GM12891 (cell line): Measurements from ENCODE around the gene ACOT13.
"Not testable (repeated sequence)": the region's sequence is repeated elsewhere in the genome, so short reads cannot be mapped to it uniquely, and the experiment has no call there.

Source experiments
- DNase-seq: peaks from one replicate; pipeline ENCODE4 v3.0.0; 2011; ENCODE audit warnings: low spot score; ENCODE audit not compliant: insufficient read length
- FAIRE-seq: peaks from 2 replicates; lab custom pipeline; 2011; peaks lifted over from hg19 to GRCh38; lab: Jason Lieb, UNC
- PAX5 ChIP-seq: IDR thresholded peaks from 2 replicates; pipeline ENCODE4 v1.6.1; 2011; ENCODE audit warnings: low read length, moderate library complexity, mild to moderate bottlenecking; ENCODE audit not compliant: insufficient read depth, severe bottlenecking
- POLR2A ChIP-seq: IDR thresholded peaks from 2 replicates; pipeline ENCODE4 v1.6.1; 2011; ENCODE audit warnings: low read depth, low read length, control low read depth
- POLR2AphosphoS5 ChIP-seq: IDR thresholded peaks from 2 replicates; pipeline ENCODE4 v1.6.1; 2011; ENCODE audit warnings: low read depth, low read length, control low read depth
- POU2F2 ChIP-seq: IDR thresholded peaks from 2 replicates; pipeline ENCODE4 v1.6.1; 2011; ENCODE audit warnings: low read depth, mild to moderate bottlenecking, control low read depth, low read length, moderate library complexity
- SPI1 ChIP-seq: IDR thresholded peaks from 2 replicates; pipeline ENCODE4 v1.6.1; 2011; ENCODE audit warnings: low read depth, low read length, control low read depth
- TAF1 ChIP-seq: IDR thresholded peaks from 2 replicates; pipeline ENCODE4 v1.6.1; 2011; ENCODE audit warnings: low read depth, low read length, control low read depth

Gene ACOT13

DNA sequence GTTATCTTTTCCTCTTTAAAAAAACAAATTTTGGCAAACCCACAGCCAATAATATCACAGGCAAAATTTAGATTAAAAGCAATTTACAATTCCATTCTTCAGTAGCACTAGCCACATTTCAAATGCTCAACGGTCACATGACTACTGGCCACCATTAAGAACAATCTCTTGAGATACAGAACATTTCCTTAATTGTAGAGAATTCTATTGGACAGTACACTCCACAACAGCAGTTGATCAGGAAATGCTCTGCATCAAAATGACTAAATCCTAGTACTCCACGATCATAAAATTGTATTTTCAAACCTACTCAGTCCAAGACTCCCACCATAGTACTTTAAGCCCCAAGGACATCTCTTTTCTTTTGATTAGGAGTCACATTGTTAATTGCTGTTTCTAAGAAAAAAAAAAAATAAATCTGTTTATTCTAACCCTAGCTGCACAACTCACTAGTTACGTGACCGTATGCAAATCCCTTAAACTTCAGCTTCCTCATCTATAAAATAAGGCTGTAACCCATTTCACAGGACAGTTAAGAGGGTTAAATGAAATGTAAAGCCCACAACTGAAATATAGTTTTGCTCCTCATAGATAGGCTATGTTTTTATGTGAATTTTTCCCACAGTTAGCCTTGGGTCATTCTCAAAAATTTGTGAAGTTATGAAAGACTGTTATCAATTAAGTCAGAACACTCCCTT lies 42.3 kb downstream of the ACOT13 start:
- no peak for TF ChIP-seq POU2F2
- peak; percentile 57; the same call in 1 of the 2 replicates for TF ChIP-seq POLR2A
- no peak for DNase-seq
- peak; percentile 58 for FAIRE-seq

DNA sequence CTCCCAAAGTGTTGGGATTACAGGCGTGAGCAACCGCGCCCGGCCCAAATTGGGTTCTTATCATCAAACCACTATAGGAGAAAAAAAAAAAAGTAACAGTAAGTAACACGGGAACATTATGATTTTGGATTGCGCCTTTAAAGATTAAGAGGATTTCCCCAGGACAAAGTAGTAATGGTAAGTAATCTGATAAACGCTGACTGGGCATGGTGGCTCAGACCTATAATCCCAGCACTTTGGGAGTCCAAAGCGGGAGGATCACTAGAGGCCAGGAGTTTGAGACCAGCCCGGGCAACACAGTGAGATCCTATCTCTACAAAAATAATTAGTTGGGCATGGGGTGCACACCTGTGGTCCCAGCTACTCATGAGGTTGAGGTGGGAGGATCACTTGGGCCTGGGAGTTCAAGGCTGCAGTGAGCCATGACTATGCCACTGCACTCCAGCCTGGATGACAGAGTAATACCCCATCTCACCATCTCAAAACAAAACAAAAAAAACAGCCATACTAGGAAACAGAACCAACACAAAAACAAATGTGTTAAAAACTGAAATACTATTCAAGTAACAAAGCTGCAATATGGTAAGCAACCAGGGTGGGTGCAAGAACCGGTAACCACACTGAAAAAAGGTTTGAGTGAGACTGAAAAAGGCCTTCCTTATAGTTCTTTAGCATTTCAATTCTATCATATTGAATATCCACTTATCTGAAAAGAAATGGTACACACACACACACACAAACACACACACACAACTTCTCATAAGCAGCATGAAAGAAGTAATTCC lies 43.8 kb downstream of the ACOT13 start:
- DNase-seq (no peak), FAIRE-seq (no peak)
- TF ChIP-seq SPI1 (no peak), PAX5 (no peak), POU2F2 (no peak), POLR2A (no peak), POLR2AphosphoS5 (no peak), TAF1 (no peak)

DNA sequence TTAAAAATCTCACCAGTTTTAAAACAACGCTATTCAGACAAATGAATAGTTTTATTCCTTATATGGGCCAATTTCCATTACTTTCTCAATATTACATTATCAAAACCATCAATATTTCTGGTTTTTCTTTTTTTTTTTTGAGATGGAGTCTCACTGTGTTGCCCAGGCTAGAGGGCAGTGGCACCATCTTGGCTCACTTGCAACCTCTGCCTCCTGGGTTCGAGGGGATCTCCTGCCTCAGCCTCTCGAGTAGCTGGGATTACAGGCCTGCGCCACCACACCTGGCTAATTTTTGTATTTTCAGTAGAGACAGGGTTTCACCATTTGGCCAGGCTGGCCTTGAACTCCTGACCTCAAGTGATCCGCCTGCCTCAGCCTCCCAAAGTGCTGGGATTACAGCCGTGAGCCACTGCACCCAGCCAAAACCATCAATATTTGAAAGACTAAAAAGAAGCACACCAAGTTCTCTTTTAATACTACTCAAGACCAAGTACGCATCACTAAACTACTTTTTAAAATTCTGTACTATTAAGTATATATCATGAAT lies 49.8 kb downstream of the ACOT13 start:
- not testable (repeated sequence) for FAIRE-seq, DNase-seq

DNA sequence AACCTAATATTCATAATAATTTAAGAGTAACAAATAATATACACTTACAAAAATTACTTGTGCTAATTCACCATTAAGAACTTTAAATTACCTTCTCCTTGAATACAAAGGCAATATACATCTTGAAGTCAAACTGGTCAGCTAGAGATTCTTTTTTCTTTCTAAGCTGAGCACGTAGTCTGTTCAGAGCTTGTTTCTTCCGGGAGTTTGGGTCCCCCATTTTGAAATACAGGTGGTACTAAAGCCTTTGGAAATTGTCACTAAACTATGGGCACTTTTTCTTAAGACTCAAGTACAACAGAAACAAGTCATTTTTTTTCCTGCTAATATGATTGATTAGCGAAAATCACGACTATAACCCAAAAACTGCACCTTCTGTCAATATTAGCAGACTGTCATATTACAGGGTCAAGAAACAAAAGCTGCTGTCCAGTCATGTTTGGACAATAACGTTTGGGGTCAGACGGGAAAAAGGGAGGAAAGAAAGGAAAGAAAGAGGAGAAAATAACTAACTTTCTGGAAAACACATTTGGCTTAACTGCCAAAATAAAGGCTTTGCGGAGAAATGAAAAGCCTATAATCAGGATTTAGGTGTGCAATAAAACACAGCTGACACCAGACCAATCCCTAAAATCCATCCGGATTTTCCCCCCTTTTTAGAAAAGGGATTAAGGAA lies 51.7 kb downstream of the ACOT13 start:
- no peak for FAIRE-seq
- no peak for TF ChIP-seq TAF1
- TF ChIP-seq SPI1: no peak
- TF ChIP-seq PAX5: no peak
- TF ChIP-seq POLR2A: no peak
- no peak for TF ChIP-seq POLR2AphosphoS5
- TF ChIP-seq POU2F2: no peak
- DNase-seq: no peak

DNA sequence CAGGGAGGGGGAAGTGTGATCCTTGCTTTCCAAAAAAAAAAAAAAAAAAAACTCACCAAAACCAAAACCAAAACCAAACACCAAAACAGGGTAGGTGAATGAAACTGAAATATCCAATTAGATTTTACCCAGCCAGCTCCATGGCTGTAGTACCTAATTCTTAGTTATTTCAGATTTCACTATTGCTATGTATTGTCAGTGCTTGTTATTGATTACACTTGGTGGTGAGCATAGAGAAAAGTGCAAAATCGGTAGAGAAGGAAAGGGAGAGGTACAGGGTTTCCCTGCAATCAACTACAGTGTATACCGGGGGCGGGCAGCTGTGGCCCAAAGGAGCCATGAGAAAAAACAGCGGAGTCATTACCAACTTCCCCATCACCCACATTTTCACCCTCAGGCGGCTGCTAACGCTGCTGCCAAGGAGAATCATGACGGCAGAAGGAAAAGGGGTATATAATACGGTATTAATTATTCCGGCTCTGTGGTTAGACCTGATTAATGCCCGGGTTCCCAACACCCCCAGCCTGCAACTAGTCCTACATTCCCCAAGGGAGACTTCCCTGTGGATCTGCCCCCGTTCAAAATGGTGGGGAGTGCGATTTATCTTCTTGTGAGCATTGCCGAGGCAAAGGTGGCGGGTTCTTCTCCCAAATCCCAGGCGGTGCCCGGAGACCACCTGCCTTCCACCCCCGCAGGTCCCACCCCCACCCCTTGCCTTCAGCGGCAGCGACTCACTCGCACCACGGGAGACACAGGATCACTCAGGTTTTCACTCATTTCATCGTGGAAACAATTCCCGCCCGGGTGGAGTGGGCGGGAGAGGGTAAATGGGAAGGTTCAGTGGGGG lies 52.5 kb downstream of the ACOT13 start, which contains the start of gene C6orf62:
TSS of gene C6orf62 (minus strand) at position 30 of the 847 bp plus-strand sequence. CDS start 486 bp downstream, outside the sequence.
- DNase-seq (no peak), FAIRE-seq (no peak)
- TF ChIP-seq SPI1 (peak; percentile 25; the same call in 1 of the 2 replicates), PAX5 (no peak), POLR2AphosphoS5 (peak; percentile 74; the same call in 1 of the 2 replicates), TAF1 (peak; percentile 57; the same call in 1 of the 2 replicates), POLR2A (peak; percentile 75), POU2F2 (peak; percentile 77; the same call in 1 of the 2 replicates)

GRCh38 chr6:24720131-24720603 lies 53.3 kb downstream of the ACOT13 start:
- no peak for DNase-seq
- FAIRE-seq: peak; percentile 35

DNA sequence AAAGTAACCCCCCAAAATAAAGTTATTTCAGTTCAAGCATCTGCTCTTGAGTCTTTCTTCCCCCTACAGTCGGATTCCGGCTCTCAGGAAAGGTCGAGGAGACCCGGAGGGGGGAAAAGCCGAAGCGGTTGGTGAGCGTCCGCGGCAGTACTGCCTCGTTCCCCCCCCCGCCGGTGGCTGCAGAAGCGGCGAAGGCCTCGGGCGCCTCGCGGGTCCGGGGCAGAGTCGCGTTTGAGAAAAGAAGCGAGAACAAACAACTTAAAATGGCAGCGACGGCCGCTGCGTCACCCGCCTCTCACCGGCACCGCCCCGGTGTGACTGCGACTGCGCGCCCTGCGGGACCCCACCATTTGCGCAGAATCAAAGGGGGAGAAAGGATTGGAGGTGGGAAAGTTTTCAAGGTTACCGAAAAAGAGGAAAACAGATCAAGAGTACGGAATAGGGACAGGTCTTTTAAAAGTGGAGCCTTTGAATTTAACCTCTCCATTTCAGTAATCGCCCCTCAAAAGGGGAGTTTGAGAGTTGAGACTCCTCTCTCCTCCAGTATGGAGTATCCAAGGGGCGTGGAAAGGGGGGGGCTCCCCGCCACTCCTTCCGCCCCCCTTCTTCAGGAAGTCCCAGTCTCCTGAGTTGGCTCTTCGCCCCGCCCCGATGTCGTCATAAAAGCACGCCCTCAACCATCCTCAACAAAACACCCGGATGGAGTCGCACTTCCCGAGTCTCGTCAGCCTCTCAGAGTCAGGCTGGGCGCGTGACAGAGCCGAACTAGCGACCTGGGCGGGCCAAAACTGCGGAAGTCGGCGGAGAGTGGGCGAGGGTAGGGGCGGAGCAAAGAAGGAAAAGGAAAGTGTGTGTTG lies 54.0 kb downstream of the ACOT13 start:
- TF ChIP-seq SPI1: peak; percentile 71
- TF ChIP-seq POLR2AphosphoS5: peak; percentile 98
- peak; percentile 94 for TF ChIP-seq TAF1
- no peak for TF ChIP-seq PAX5
- peak; percentile 85 for TF ChIP-seq POU2F2
- peak; percentile 96 for TF ChIP-seq POLR2A
- peak; percentile 93 for FAIRE-seq
- DNase-seq: peak; percentile 81

More at GRCh38 chr6:24720131-24720603, 53.3 kb downstream of the ACOT13 start:
- no peak for TF ChIP-seq SPI1
- no peak for TF ChIP-seq POLR2A
- no peak for TF ChIP-seq POU2F2
- no peak for TF ChIP-seq POLR2AphosphoS5
- no peak for TF ChIP-seq TAF1
- no peak for TF ChIP-seq PAX5
